Articular chondrocyte of knee joint (primary cell): ENCODE results near the gene FAM98B. TPM values are rescaled to one million over a fixed set of nuclear protein-coding genes. Genes with fewer than 3 reads are reported as not detected.

Source experiments
- total RNA-seq: library from RNA; depleted of rRNA; stranded (reverse); fragments of >200 nt; gene quantifications from 2 replicates; pipeline ENCODE4 v1.2.3, GENCODE V29; 2012

Gene FAM98B
- total RNA-seq: 12.0 and 13.4 TPM in 2 replicates

GRCh38 chr15:38453971-38454695 is at the start of gene FAM98B:
TSS of gene FAM98B (plus strand) at chr15:38454127. CDS start at chr15:38454162, 35 bp downstream.

Other genes with a start within 250 kb of the FAM98B start
- gene SPRED1, start 201.3 kb upstream of the FAM98B start, total RNA-seq: 36.3 and 45.1 TPM in 2 replicates
- under 0.01 and 0.11 TPM in 2 replicates for gene RASGRP1, start 110.7 kb downstream of the FAM98B start, total RNA-seq